ENCODE measurements around the gene GPR84.

GRCh38 chr12:54376596-54376995, 12.3 kb upstream of the GPR84 start:
- TF ChIP-seq CTCF (IDR thresholded peaks at IDR 0.05; ENCODE audit: insufficient read depth, low read depth, low read length) (no peak), EZH2 (IDR thresholded peaks at IDR 0.05; ENCODE audit: insufficient read depth, low read length) (no peak)
